Measurements from ENCODE around the gene MAN1C1. TPM values are rescaled to one million over a fixed set of nuclear protein-coding genes. Genes with fewer than 3 reads are reported as not detected.

The MAN1C1 gene
- polyA plus RNA-seq, 1 of the 3 experiments (the other 2 are of a cell fraction) = 0.20 TPM

GRCh38 chr1:25799935-25800702 lies 183.5 kb downstream of the MAN1C1 start, which contains the start of gene SELENON:
SELENON (plus strand) TSS chr1:25800193; CDS start chr1:25800231, 38 bp downstream.
- peak; percentile 97 for DNase-seq
- ChIA-PET POLR2A (interaction anchor here (1.0 to 1.3 kb wide), 3 partner anchors 10 to 192 kb away, joined by 3 to 7 read pairs (median 4); no protein-coding TSS in a partner anchor), CTCF (interaction anchor here (0.6 to 3.6 kb wide), 14 partner anchors 10 to 279 kb away, joined by 3 to 26 read pairs (median 4); partner anchors contain the start of genes MAN1C1 and PAQR7)
- Histone ChIP-seq H3K9me2 (no peaks in the 10 kb centered on the region), H3K4me3 (ENCODE audit: low read depth in 2 of 2, low read length in 1 of 2) (peak within 1 kb of the TSS; percentile 53 to 67), H3K27ac (ENCODE audit: low read depth in 2 of 2, low read length in 1 of 2) (peak within 1 kb of the TSS; percentile 47 to 87; a peak in 3 of 4 replicates), H3K79me2 (ENCODE audit: insufficient read depth) (peaks cover 24% of the 10 kb centered on the region; the same call in 1 of the 2 replicates), H3K27me3 (ENCODE audit: insufficient read depth) (no peaks in the 10 kb centered on the region), H3K9me3 (no peaks in the 10 kb centered on the region), H2AFZ (ENCODE audit: low read depth) (peak within 1 kb of the TSS; percentile 89; the same call in 1 of the 2 replicates), H3F3A (replicated peaks; ENCODE audit: insufficient read depth) (peaks cover 13% of the 10 kb centered on the region), H3K9ac (peak within 1 kb of the TSS; percentile 83), H3K4me2 (peak within 1 kb of the TSS; percentile 88), H3K36me3 (replicated peaks in 1 of 2; ENCODE audit: control insufficient read depth in 1 of 2, insufficient read depth in 2 of 2, low read length in 1 of 2) (peaks cover 0 to 3% of the 10 kb centered on the region in 2 experiments), H3K4me1 (ENCODE audit: control insufficient read depth in 1 of 2, insufficient read depth in 2 of 2, low read depth in 1 of 2, low read length in 1 of 2) (peaks cover 0 to 36% of the 10 kb centered on the region in 2 experiments; a peak in 3 of 4 replicates), H4K20me1 (ENCODE audit: insufficient read depth) (no peaks in the 10 kb centered on the region)
- 4% methylated on average over 12 of the region's 91 CpGs for WGBS (ENCODE audit: low lambda C conversion rate)
- no peak for TF ChIP-seq ZBTB33 (IDR thresholded peaks at IDR 0.05; ENCODE audit: borderline replicate concordance, low read depth)
- no peak for TF ChIP-seq SMC3 (IDR thresholded peaks at IDR 0.05; ENCODE audit: low read depth, low read length)
- TF ChIP-seq GABPA (IDR thresholded peaks at IDR 0.05; ENCODE audit: low read depth) = 0 out of 2 replicates have a peak, but pooled peaks have one; percentile 24
- TF ChIP-seq POLR2AphosphoS5 (IDR thresholded peaks at IDR 0.05; ENCODE audit: low read depth, low read length) = peak; percentile 30; the same call in 1 of the 2 replicates
- no peak for TF ChIP-seq TAF1 (IDR thresholded peaks at IDR 0.05; ENCODE audit: borderline replicate concordance, low read depth, low read length)
- no peak for TF ChIP-seq REST (IDR thresholded peaks at IDR 0.05; ENCODE audit: low read depth, low read length)
- no peak for TF ChIP-seq FOXJ3 (CRISPR knock-in tag; IDR thresholded peaks at IDR 0.05)
- no peak for TF ChIP-seq MXI1 (IDR thresholded peaks at IDR 0.05; ENCODE audit: low read depth, low read length)
- TF ChIP-seq CHD2 (IDR thresholded peaks at IDR 0.05; ENCODE audit: low read length, partially characterized antibody) = no peak
- TF ChIP-seq EP300 (IDR thresholded peaks at IDR 0.05; ENCODE audit: borderline replicate concordance in 1 of 2, low read depth in 1 of 2, low read length in 1 of 2) = no peak
- TF ChIP-seq YY1 (IDR thresholded peaks at IDR 0.05; ENCODE audit: low read depth) = no peak
- TF ChIP-seq, protein P1, sequence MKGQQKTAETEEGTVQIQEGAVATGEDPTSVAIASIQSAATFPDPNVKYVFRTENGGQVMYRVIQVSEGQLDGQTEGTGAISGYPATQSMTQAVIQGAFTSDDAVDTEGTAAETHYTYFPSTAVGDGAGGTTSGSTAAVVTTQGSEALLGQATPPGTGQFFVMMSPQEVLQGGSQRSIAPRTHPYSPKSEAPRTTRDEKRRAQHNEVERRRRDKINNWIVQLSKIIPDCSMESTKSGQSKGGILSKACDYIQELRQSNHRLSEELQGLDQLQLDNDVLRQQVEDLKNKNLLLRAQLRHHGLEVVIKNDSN (IDR thresholded peaks at IDR 0.05; ENCODE audit: borderline replicate concordance, low read depth) = no peak
- TF ChIP-seq TEAD4 (IDR thresholded peaks at IDR 0.05; ENCODE audit: borderline replicate concordance, insufficient read depth) = no peak
- TF ChIP-seq JUND (IDR thresholded peaks at IDR 0.05) = no peak
- TF ChIP-seq MAX (IDR thresholded peaks at IDR 0.05; ENCODE audit: low read depth) = no peak
